NCI-H2029 treated with DMSO at 0.1 percent for 48 hours (cell line): ENCODE measurements around the gene JSRP1.

Experiments
- DNase-seq: peaks from one replicate; lab custom pipeline; 2025; lab: John Stamatoyannopoulos, UW

The JSRP1 gene

GRCh38 chr19:2232286-2233151, 23.7 kb downstream of the JSRP1 start:
- no peak for DNase-seq

GRCh38 chr19:2231621-2232221, 24.5 kb downstream of the JSRP1 start:
- no peak for DNase-seq

GRCh38 chr19:2230807-2231533, 25.2 kb downstream of the JSRP1 start:
- DNase-seq: no peak

- DNase-seq: no peak
Measured at GRCh38 chr19:2230033-2230531, 26.1 kb downstream of the JSRP1 start.

- no peak for DNase-seq
Measured at GRCh38 chr19:2229103-2230032, 26.8 kb downstream of the JSRP1 start.

GRCh38 chr19:2228157-2229030, 27.8 kb downstream of the JSRP1 start:
- DNase-seq: no peak

GRCh38 chr19:2227415-2228156, 28.6 kb downstream of the JSRP1 start:
- DNase-seq: no peak

GRCh38 chr19:2226840-2227360, 29.3 kb downstream of the JSRP1 start:
- no peak for DNase-seq

GRCh38 chr19:2226051-2226839, 30.0 kb downstream of the JSRP1 start:
- no peak for DNase-seq

- no peak for DNase-seq
Measured at GRCh38 chr19:2225415-2226050, 30.7 kb downstream of the JSRP1 start.

- DNase-seq: no peak
Measured at GRCh38 chr19:2224754-2225349, 31.4 kb downstream of the JSRP1 start.

GRCh38 chr19:2223959-2224358, 32.3 kb downstream of the JSRP1 start:
- DNase-seq: no peak

GRCh38 chr19:2223391-2223790, 32.8 kb downstream of the JSRP1 start:
- no peak for DNase-seq

GRCh38 chr19:2221918-2222317, 34.3 kb downstream of the JSRP1 start:
- no peak for DNase-seq

GRCh38 chr19:2221250-2221831, 34.9 kb downstream of the JSRP1 start:
- no peak for DNase-seq

- no peak for DNase-seq
Measured at GRCh38 chr19:2219726-2220125, 36.5 kb downstream of the JSRP1 start.

- DNase-seq: no peak
Measured at GRCh38 chr19:2217591-2217990, 38.6 kb downstream of the JSRP1 start.
